Activated T-cell treated with anti-CD3 and anti-CD28 coated beads for 4 hours (primary cell): Measurements from ENCODE around the gene POLR3B.
"Not testable (repeated sequence)": the region's sequence is repeated elsewhere in the genome, so short reads cannot be mapped to it uniquely, and the experiment has no call there.

Experiments used
- DNase-seq: peaks from one replicate; pipeline ENCODE4 v3.0.0-alpha.2; 2020

Gene POLR3B

DNA sequence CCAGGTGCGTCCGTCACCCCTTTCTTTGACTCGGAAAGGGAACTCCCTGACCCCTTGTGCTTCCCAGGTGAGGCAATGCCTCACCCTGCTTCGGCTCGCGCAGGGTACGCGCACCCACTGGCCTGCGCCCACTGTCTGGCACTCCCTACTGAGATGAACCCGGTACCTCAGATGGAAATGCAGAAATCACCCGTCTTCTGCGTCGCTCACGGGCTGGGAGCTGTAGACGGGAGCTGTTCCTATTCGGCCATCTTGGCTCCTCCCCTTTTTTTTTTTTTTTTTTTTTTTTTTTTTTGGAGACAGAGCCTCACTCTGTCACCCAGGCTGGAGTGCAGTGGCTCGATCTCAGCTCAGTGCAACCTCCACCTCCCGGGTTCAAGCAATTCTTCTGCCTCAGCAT lies 120.1 kb downstream of the POLR3B start:
- not testable (repeated sequence) for DNase-seq

GRCh38 chr12:106480251-106480650 lies 122.7 kb downstream of the POLR3B start:
- DNase-seq: no peak

DNA sequence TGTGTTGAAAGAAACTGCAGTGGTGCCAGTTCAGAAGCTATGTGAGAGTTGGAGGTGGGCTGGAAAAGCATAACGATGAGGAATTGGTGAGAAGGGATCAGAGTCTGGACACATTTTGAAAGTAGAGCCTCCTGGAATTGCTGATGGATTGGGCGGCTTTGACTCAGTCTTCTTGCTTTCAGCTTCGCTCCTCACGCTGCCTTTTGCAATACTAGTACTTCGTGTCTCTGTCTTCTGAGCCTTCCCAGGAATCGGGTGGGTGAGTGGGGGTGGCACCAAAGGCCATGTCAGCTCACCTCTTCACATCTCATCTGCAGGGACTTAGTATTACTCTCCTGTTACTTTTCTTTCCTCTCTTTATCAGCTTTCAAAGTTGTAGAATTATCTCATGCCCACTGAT lies 123.7 kb downstream of the POLR3B start:
- DNase-seq: no peak

- DNase-seq: no peak
Observed at GRCh38 chr12:106487664-106488063, 130.1 kb downstream of the POLR3B start.

- no peak for DNase-seq
Observed at GRCh38 chr12:106488884-106489283, 131.3 kb downstream of the POLR3B start.

DNA sequence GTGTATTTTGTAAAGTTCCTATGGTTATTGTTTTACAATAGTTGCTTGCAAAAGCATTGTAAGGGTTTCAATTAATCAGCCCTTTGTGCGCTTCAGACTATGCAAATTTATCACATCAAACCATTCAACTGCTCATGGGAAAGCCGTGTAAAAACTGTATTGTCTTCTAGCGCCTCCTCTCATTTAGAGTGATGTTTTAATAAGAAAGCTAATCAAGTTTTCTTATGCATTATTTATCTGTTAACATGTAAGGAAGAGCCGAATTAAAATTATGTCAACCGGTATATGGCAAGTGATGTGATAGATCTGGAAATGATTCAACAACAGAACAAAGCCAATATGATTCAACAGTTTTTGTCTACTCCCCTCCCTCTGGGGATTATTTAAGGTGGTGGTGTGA lies 132.7 kb downstream of the POLR3B start:
- DNase-seq: no peak

- DNase-seq: no peak
Observed at GRCh38 chr12:106492857-106493256, 135.3 kb downstream of the POLR3B start.

GRCh38 chr12:106493531-106493930 lies 136.0 kb downstream of the POLR3B start:
- DNase-seq: no peak

DNA sequence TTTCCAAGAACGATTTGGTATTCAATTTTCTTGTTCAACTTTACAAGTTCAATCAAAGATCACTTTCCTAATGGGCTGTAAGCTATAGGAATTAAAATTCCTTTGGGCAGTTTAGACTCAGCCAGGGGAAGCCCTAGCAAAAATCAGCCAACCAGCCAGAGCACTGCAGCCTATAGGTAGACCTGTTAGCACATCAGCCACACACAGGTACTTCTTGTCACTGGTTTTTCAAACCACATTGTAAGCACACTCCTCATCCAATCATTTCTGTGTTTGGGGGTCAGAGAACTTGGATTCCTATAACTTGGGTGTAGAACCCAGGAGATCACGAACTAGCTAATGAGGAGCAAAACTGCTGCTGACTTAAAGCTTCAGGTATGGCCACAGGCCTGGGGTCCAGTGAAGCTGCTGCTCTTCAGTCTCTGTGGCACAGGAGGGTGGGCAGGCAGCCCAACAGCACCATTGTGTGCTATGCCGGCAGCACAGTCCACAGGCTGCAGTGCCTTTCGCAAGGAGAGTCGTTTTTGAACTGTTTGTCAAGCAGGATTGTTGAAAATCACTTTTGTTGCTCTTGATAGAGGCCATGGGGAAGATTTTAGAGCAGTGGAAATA lies 137.9 kb downstream of the POLR3B start:
- DNase-seq: no peak

GRCh38 chr12:106498056-106498455 lies 140.5 kb downstream of the POLR3B start:
- no peak for DNase-seq

DNA sequence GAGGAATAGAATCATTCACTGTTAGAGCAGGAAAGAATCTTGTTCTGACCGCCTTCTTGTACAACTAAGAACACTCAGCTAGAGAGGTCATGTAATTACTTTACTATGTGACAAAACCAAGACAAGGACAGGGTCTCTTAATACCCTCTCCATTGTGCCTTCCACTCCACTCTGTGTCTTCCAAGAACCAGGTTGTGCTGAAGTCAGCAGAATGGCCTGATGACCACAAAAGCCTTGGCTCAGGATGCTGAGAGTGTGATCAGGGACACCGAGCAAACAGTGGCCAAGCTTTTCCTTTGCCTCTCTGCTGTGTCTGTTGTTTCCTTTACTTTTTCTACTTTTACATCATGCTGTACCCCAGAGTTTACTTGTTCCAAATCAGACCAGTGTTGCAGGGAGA lies 142.1 kb downstream of the POLR3B start:
- DNase-seq: no peak

- no peak for DNase-seq
Observed at GRCh38 chr12:106506691-106507090, 149.1 kb downstream of the POLR3B start.

- DNase-seq: no peak
Observed at GRCh38 chr12:106508966-106509365, 151.4 kb downstream of the POLR3B start.

GRCh38 chr12:106511365-106511764 lies 153.8 kb downstream of the POLR3B start:
- DNase-seq: no peak

- DNase-seq: no peak
Observed at GRCh38 chr12:106517314-106517713, 159.8 kb downstream of the POLR3B start.

DNA sequence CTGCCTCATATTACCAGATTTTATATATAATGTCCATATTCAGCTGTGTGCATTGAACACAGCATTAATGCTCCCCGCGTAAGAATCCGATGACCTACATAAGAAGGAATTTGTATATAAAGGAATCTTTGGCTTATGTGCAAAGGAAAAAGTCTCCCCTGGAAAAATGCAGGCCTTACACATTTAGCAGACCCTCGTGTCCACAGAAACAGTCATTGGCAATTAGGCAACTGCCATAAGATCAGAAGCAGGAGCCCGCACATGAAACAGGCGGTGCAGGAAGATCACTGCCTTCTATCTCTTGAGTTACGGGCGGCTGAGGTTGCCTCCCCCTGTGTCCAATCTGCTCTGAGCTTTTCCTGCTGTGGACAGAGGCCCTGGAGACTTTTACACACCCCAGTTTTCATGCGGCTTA lies 162.1 kb downstream of the POLR3B start:
- DNase-seq: no peak

DNA sequence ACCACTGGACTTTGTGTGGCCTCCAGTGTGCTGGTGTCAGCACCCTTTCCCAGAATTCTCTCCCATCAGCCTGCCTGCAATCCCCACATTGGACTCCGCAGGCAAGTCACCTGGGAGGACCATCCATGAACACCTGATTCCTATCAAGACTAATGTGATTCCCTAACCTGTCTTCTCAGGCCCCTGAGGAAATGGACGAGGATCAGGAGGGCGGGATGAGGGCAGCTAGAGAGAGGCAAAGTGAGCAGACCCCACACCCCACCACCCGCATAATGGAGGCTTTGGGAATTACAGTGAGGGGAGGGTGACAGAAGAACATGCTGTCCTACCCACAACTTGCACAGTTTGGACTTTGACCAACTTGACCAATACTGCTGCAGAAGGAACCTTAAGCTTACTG lies 164.4 kb downstream of the POLR3B start:
- no peak for DNase-seq

- no peak for DNase-seq
Observed at GRCh38 chr12:106522708-106523107, 165.2 kb downstream of the POLR3B start.

DNA sequence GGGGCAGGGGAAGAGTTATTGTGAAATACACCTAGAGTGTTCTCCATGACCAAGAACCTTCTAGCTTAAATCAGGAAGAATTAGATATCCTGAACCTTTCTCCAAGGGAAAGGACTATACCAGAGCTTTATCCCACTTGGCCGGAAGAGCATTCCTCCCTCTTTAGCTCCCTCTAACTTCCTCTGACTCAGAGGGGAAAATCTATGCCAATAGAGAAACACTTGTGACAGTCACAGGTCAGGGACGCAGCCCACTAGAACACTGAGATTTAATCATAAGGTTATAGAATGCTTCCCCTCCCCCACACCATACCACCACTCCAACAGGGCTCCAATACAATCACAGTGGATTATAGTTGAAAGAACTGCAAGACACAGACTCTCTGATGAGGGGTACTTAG lies 169.8 kb downstream of the POLR3B start:
- no peak for DNase-seq

- no peak for DNase-seq
Observed at GRCh38 chr12:106541201-106541600, 183.7 kb downstream of the POLR3B start.

GRCh38 chr12:106551410-106551809 lies 193.9 kb downstream of the POLR3B start:
- DNase-seq: no peak

DNA sequence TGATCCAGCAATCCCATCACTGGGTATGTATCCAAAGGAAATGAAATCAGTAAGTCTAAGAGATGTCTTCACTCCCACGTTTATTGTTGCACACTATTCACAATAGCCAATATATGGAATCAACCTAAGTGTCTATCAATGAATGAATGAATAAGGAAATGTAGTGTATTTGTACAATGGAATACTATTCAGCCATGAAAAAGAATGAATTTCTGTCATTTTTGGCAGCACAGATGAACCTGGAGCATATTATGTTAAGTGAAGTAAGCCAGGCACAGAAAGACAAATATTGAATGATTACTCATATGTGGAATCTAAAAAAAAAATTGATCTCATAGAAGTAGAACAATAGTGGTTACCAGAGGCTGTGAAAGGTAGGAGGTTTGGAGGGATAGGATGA lies 194.7 kb downstream of the POLR3B start:
- DNase-seq: no peak
